Measurements from ENCODE around the gene ARHGAP25. TPM values are rescaled to one million over a fixed set of nuclear protein-coding genes. Genes with fewer than 3 reads are reported as not detected.

ARHGAP25 gene
- total RNA-seq, 1 experiment from 2014 or later = not detected

- H3K9me3 ChIP-seq (ENCODE audit: insufficient read depth, low read depth) = no peaks in the 10 kb centered on the region
- no peak overlapping the region for H3K4me2 ChIP-seq
- no peak for TF ChIP-seq EZH2 (IDR thresholded peaks at IDR 0.05; ENCODE audit: low read depth)
- no peak for TF ChIP-seq CTCF (conservative IDR thresholded peaks at IDR 0.05)
- H3F3A ChIP-seq (ENCODE audit: insufficient read depth, low read depth) = no peaks in the 10 kb centered on the region
- DNase-seq = no peak
- no peak overlapping the region for H2AFZ ChIP-seq
- POLR2A ChIA-PET (ENCODE audit: unreplicated experiment) = no interaction called here
- H3K79me2 ChIP-seq (ENCODE audit: low read depth) = no peaks in the 10 kb centered on the region
- CTCF ChIA-PET = no interaction called here
- H3K27ac ChIP-seq = no peak overlapping the region
- intact Hi-C loops (cut with micrococcal nuclease; ENCODE audit: unreplicated experiment) = no loop called here
- H3K4me3 ChIP-seq = no peak overlapping the region
- no peaks in the 10 kb centered on the region for H3K27me3 ChIP-seq (ENCODE audit: insufficient read depth, low read depth)
- H3K36me3 ChIP-seq (ENCODE audit: low read depth) = no peaks in the 10 kb centered on the region
- H3K4me1 ChIP-seq (replicated peaks; ENCODE audit: insufficient read depth) = no peaks in the 10 kb centered on the region
- H4K20me1 ChIP-seq (ENCODE audit: insufficient read depth) = no peaks in the 10 kb centered on the region
- BruUV-seq (replicated peaks) = no TSS peak
- no peaks in the 10 kb centered on the region for H3K9me2 ChIP-seq (ENCODE audit: insufficient read depth)
Observed at GRCh38 chr2:68835621-68836020, 101.0 kb downstream of the ARHGAP25 start.

- Histone ChIP-seq H3F3A (ENCODE audit: insufficient read depth, low read depth) (no peaks in the 10 kb centered on the region), H2AFZ (no peak overlapping the region), H3K4me2 (no peak overlapping the region), H3K79me2 (ENCODE audit: low read depth) (no peaks in the 10 kb centered on the region), H3K4me3 (no peak overlapping the region), H3K27ac (no peak overlapping the region), H3K4me1 (replicated peaks; ENCODE audit: insufficient read depth) (no peaks in the 10 kb centered on the region), H3K36me3 (ENCODE audit: low read depth) (no peaks in the 10 kb centered on the region), H3K9me2 (ENCODE audit: insufficient read depth) (no peaks in the 10 kb centered on the region), H3K9me3 (ENCODE audit: insufficient read depth, low read depth) (no peaks in the 10 kb centered on the region), H4K20me1 (ENCODE audit: insufficient read depth) (no peaks in the 10 kb centered on the region), H3K27me3 (ENCODE audit: insufficient read depth, low read depth) (no peaks in the 10 kb centered on the region)
- BruUV-seq (replicated peaks) = no TSS peak
- TF ChIP-seq CTCF (conservative IDR thresholded peaks at IDR 0.05) = no peak; the same call in 1 of the 2 replicates
- TF ChIP-seq EZH2 (IDR thresholded peaks at IDR 0.05; ENCODE audit: low read depth) = no peak
- ChIA-PET POLR2A (ENCODE audit: unreplicated experiment) (no interaction called here), CTCF (interaction anchor here (0.6 kb wide), 1 partner anchor 73 kb away, joined by 3 read pairs; no protein-coding TSS in a partner anchor)
- intact Hi-C loops (cut with micrococcal nuclease; ENCODE audit: unreplicated experiment) = no loop called here
- DNase-seq = no peak
Observed at GRCh38 chr2:68837164-68837860, 102.7 kb downstream of the ARHGAP25 start.

- no peak for DNase-seq
- no peaks in the 10 kb centered on the region for H4K20me1 ChIP-seq (ENCODE audit: insufficient read depth)
- ChIA-PET POLR2A (ENCODE audit: unreplicated experiment) (no interaction called here), CTCF (no interaction called here)
- H3K4me2 ChIP-seq = no peak overlapping the region
- H3K9me2 ChIP-seq (ENCODE audit: insufficient read depth) = no peaks in the 10 kb centered on the region
- H3K79me2 ChIP-seq (ENCODE audit: low read depth) = no peaks in the 10 kb centered on the region
- H3K36me3 ChIP-seq (ENCODE audit: low read depth) = no peaks in the 10 kb centered on the region
- no peak for TF ChIP-seq CTCF (conservative IDR thresholded peaks at IDR 0.05)
- no peaks in the 10 kb centered on the region for H3K27me3 ChIP-seq (ENCODE audit: insufficient read depth, low read depth)
- H3K4me1 ChIP-seq (replicated peaks; ENCODE audit: insufficient read depth) = no peaks in the 10 kb centered on the region
- H2AFZ ChIP-seq = no peak overlapping the region
- intact Hi-C loops (cut with micrococcal nuclease; ENCODE audit: unreplicated experiment) = no loop called here
- H3F3A ChIP-seq (ENCODE audit: insufficient read depth, low read depth) = no peaks in the 10 kb centered on the region
- H3K9me3 ChIP-seq (ENCODE audit: insufficient read depth, low read depth) = no peaks in the 10 kb centered on the region
- BruUV-seq (replicated peaks) = no TSS peak
- H3K27ac ChIP-seq = no peak overlapping the region
- no peak overlapping the region for H3K4me3 ChIP-seq
Observed at GRCh38 chr2:68837861-68838341, 103.3 kb downstream of the ARHGAP25 start.

Measured in PC-9 (cell line).